ENCODE data around the gene SERTM1. TPM values are rescaled to one million over a fixed set of nuclear protein-coding genes. Genes with fewer than 3 reads are reported as not detected.
A peak's percentile ranks its signal among the peaks of the same experiment; 100 is the strongest.

The SERTM1 gene
- total and polyA plus RNA-seq, 2 of the 8 experiments (the other 6 are each of a cell fraction or from before 2014, with no cell fraction given) = 0.48 to 1.6 TPM

DNA sequence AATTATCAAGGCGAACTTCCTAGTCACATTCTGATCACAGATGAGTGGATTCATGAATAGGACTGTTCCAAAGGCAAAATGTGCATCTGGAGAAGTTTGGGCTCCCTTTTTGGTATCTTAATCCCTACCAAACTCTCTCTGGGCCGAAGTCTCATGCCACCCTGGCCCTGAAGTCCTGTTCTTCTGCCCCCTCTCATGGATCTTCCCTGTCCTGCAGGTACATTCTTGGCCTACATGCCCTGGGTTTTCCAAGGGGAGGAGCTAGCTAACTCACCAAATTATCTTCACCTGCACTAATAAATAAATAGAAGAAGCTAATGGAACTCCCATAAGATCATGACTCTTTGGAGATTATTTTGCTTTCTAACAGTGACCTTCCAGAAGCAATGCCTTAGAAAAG, 50.3 kb downstream of the SERTM1 start:
- Histone ChIP-seq H4K8ac (ENCODE audit: extremely low read depth, insufficient read depth, low read length) (no peak overlapping the region), H2AFZ (ENCODE audit: low read length) (no peak overlapping the region), H3K27me3 (replicated peaks in 1 of 4; ENCODE audit: control insufficient read depth in 3 of 4, extremely low read depth in 1 of 4, insufficient read depth in 3 of 4, low read length in 3 of 4) (no peaks in the 10 kb centered on the region), H3K9me3 (ENCODE audit: insufficient read depth in 2 of 2, low read depth in 1 of 2, low read length in 1 of 2) (no peaks in the 10 kb centered on the region), H3K18ac (ENCODE audit: extremely low read depth, low read length) (no peak overlapping the region), H4K91ac (replicated peaks; ENCODE audit: insufficient read length, low read length) (no peak overlapping the region), H2BK12ac (ENCODE audit: low read depth, low read length) (no peak overlapping the region), H3K79me1 (ENCODE audit: low read depth, low read length) (no peaks in the 10 kb centered on the region), H3K9ac (replicated peaks in 1 of 4; ENCODE audit: extremely low read depth in 1 of 4, low read depth in 3 of 4, low read length in 3 of 4) (no peak overlapping the region), H4K20me1 (replicated peaks in 1 of 2; ENCODE audit: control insufficient read depth in 1 of 2, insufficient read depth in 2 of 2, low read length in 2 of 2) (no peaks in the 10 kb centered on the region), H3K23me2 (ENCODE audit: low read depth, low read length) (no peaks in the 10 kb centered on the region; the same call in 1 of the 2 replicates), H3K23ac (ENCODE audit: insufficient read length) (no peak overlapping the region), H2BK5ac (ENCODE audit: low read depth, low read length) (no peak overlapping the region), H3K27ac (ENCODE audit: low read depth, low read length) (no peak overlapping the region), H3K4me3 (ENCODE audit: extremely low read depth in 1 of 4, insufficient read depth in 2 of 4, low read depth in 3 of 4, low read length in 4 of 4) (no peak overlapping the region), H4K5ac (ENCODE audit: insufficient read length, low read depth, low read length) (no peak overlapping the region), H2BK120ac (replicated peaks; ENCODE audit: low read depth, low read length) (no peak overlapping the region), H2BK15ac (ENCODE audit: low read length) (no peak overlapping the region), H3K36me3 (ENCODE audit: control insufficient read depth in 2 of 4, insufficient read depth in 4 of 4, low read length in 3 of 4) (no peaks in the 10 kb centered on the region), H3K56ac (replicated peaks; ENCODE audit: insufficient read length, low read depth, low read length) (no peak overlapping the region), H3K79me2 (ENCODE audit: control insufficient read depth in 1 of 2, insufficient read depth in 2 of 2, low read length in 2 of 2) (no peaks in the 10 kb centered on the region), H3K4ac (replicated peaks; ENCODE audit: insufficient read length, low read depth, low read length) (no peak overlapping the region), H3K4me1 (replicated peaks in 1 of 4; ENCODE audit: control insufficient read depth in 3 of 4, insufficient read depth in 4 of 4, low read length in 3 of 4) (no peaks in the 10 kb centered on the region), H3K14ac (ENCODE audit: insufficient read length) (no peak overlapping the region), H3K4me2 (ENCODE audit: insufficient read depth in 1 of 2, low read depth in 2 of 2, low read length in 2 of 2) (no peak overlapping the region), H2AK5ac (ENCODE audit: low read depth, low read length) (no peak overlapping the region), H2BK20ac (ENCODE audit: low read length) (no peak overlapping the region)
- ChIA-PET CTCF (ENCODE audit: partially characterized antibody) (interaction anchor here (0.7 to 5.7 kb wide), 6 partner anchors 11 to 282 kb away, joined by 3 to 47 read pairs (median 4); no protein-coding TSS in a partner anchor), POLR2A (ENCODE audit: partially characterized antibody) (no interaction called here)
- WGBS, 2 experiments (ENCODE audit: extremely low coverage in 1 of 2, insufficient coverage in 1 of 2, insufficient read length in 1 of 2, insufficient replicate concordance in 2 of 2, low coverage in 1 of 2, low lambda C conversion rate in 2 of 2, missing lambda C conversion rate in 1 of 2) = 87% methylated on average over 2 of the region's 2 CpGs; no CpG with 5 or more reads in 1 of the 2 experiments
- no peak for DNase-seq (ENCODE audit: low read depth in 1 of 2, low spot score in 2 of 2)
- FAIRE-seq = no peak
- TF ChIP-seq, protein P1, sequence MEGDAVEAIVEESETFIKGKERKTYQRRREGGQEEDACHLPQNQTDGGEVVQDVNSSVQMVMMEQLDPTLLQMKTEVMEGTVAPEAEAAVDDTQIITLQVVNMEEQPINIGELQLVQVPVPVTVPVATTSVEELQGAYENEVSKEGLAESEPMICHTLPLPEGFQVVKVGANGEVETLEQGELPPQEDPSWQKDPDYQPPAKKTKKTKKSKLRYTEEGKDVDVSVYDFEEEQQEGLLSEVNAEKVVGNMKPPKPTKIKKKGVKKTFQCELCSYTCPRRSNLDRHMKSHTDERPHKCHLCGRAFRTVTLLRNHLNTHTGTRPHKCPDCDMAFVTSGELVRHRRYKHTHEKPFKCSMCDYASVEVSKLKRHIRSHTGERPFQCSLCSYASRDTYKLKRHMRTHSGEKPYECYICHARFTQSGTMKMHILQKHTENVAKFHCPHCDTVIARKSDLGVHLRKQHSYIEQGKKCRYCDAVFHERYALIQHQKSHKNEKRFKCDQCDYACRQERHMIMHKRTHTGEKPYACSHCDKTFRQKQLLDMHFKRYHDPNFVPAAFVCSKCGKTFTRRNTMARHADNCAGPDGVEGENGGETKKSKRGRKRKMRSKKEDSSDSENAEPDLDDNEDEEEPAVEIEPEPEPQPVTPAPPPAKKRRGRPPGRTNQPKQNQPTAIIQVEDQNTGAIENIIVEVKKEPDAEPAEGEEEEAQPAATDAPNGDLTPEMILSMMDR (IDR thresholded peaks at IDR 0.05; ENCODE audit: control extremely low read depth in 1 of 3, insufficient read depth in 1 of 3, low read depth in 1 of 3, low read length in 3 of 3) = peak; percentile 22 to 32 (median 26)
- TF ChIP-seq RAD21 (IDR thresholded peaks at IDR 0.05 in 1 of 2, conservative IDR thresholded peaks at IDR 0.05 in 1 of 2; ENCODE audit: low read depth in 2 of 2, low read length in 2 of 2) = peak; percentile 46 to 64
- TF ChIP-seq BCL11A (IDR thresholded peaks at IDR 0.05; ENCODE audit: low read depth in 2 of 2, low read length in 2 of 2) = no peak
- no peak for TF ChIP-seq CHD1 (IDR thresholded peaks at IDR 0.05; ENCODE audit: low read depth, low read length)
- TF ChIP-seq TEAD4 (IDR thresholded peaks at IDR 0.05; ENCODE audit: low read depth, low read length) = peak; percentile 5; the same call in 1 of the 2 replicates
